SK-N-SH treated with all-trans-retinoic acid at 6 μM for 48 hours (cell line): Measurements from ENCODE around the gene TBC1D22B.

Experiments
- ISL1 ChIP-seq: fragments of 250-450 bp; sonication (Bioruptor Pico); IDR thresholded peaks from 2 replicates; pipeline ENCODE4 v2.1.2; 2022; ENCODE audit warnings: mild to moderate bottlenecking, moderate library complexity
- ZFP30 ChIP-seq: fragments of 450-650 bp; formaldehyde crosslinking; IDR thresholded peaks from 2 replicates; pipeline ENCODE4 v1.5.0; 2022; ENCODE audit warnings: mild to moderate bottlenecking, moderate library complexity

DNA sequence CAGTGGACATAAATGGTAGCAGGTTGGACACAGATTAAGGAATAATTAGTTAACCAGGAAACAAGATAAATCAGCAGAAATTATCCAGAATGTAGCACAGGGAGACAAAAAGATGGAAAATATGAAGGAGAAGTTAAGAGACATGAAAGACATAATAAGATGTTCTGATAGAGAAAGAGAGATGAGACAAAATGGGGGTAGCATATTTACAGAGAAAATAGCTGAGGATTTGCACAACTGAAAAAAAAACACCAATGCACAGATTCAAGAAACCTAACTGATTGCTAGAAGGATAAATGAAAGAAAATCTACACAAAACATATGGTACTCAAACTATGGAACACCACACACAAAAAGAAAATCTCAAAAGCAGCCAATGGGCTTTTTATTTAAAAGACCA is 34.6 kb upstream of the TBC1D22B start:
- TF ChIP-seq ZFP30 (CRISPR knock-in tag) (no peak), ISL1 (CRISPR knock-in tag) (no peak)
